ENCODE results near the gene ADAM19. TPM values are rescaled to one million over a fixed set of nuclear protein-coding genes. Genes with fewer than 3 reads are reported as not detected.

The ADAM19 gene
- total and polyA plus RNA-seq, 12 donors = 5.5 to 49.6 (median 18.2) TPM

- intact Hi-C loops (cut with DNase I) = no loop called here
- Histone ChIP-seq H3K9me3 (peaks cover 0 to 4% (median 0%) of the 10 kb centered on the region in 11 donors), H3K36me3 (no peaks in the 10 kb centered on the region), H3K27ac (no peak overlapping the region), H3K4me1 (peaks cover 0 to 64% (median 12%) of the 10 kb centered on the region in 9 donors), H3K27me3 (no peaks in the 10 kb centered on the region), H3K4me3 (no peak overlapping the region)
- ATAC-seq (peak in 5 of 8 donors; percentile 33 to 50 (median 39)), DNase-seq (no peak)
- TF ChIP-seq CTCF (IDR thresholded peaks at IDR 0.05) = no peak
- 89 to 90% methylated on average over 5 of the region's 5 CpGs for WGBS, 2 donors
Observed at GRCh38 chr5:157596487-157596886, 20.9 kb upstream of the ADAM19 start.

GRCh38 chr5:157594675-157595459 is 19.3 kb upstream of the ADAM19 start:
- Histone ChIP-seq H3K36me3 (no peaks in the 10 kb centered on the region), H3K4me3 (no peak overlapping the region), H3K4me1 (peaks cover 0 to 64% (median 12%) of the 10 kb centered on the region in 9 donors), H3K27ac (no peak overlapping the region), H3K9me3 (peaks cover 0 to 4% (median 0%) of the 10 kb centered on the region in 11 donors), H3K27me3 (no peaks in the 10 kb centered on the region)
- ATAC-seq = no peak
- 77 to 82% methylated on average over 2 of the region's 2 CpGs for WGBS, 2 donors
- DNase-seq = no peak
- TF ChIP-seq CTCF (IDR thresholded peaks at IDR 0.05) = no peak
- intact Hi-C loops (cut with DNase I) = no loop called here

GRCh38 chr5:157594257-157594656 is 18.7 kb upstream of the ADAM19 start:
- Histone ChIP-seq H3K27me3 (no peaks in the 10 kb centered on the region), H3K9me3 (peaks cover 0 to 4% (median 0%) of the 10 kb centered on the region in 11 donors), H3K4me1 (peaks cover 0 to 64% (median 12%) of the 10 kb centered on the region in 9 donors), H3K27ac (no peak overlapping the region), H3K4me3 (no peak overlapping the region), H3K36me3 (no peaks in the 10 kb centered on the region)
- no peak for TF ChIP-seq CTCF (IDR thresholded peaks at IDR 0.05)
- peak in 1 of 8 donors; percentile 47 for ATAC-seq
- no peak for DNase-seq
- intact Hi-C loops (cut with DNase I) = no loop called here

- no peak for ATAC-seq
- no peak for DNase-seq
- TF ChIP-seq CTCF (IDR thresholded peaks at IDR 0.05) = no peak
- 68 to 71% methylated on average over 6 of the region's 6 CpGs for WGBS, 2 donors
- Histone ChIP-seq H3K4me3 (no peak overlapping the region), H3K27me3 (no peaks in the 10 kb centered on the region), H3K4me1 (peaks cover 0 to 61% (median 12%) of the 10 kb centered on the region in 9 donors), H3K9me3 (no peaks in the 10 kb centered on the region), H3K27ac (peak overlapping the region in 1 of 10 donors; percentile 15), H3K36me3 (no peaks in the 10 kb centered on the region)
- intact Hi-C loops (cut with DNase I) = no loop called here
Observed at GRCh38 chr5:157593052-157593757, 17.6 kb upstream of the ADAM19 start.
